GM19324 (cell line): ENCODE results near the gene FAM3C.
A peak's percentile ranks its signal among the peaks of the same experiment; 100 is the strongest.

Source experiments
- ATAC-seq: cut with Tn5 transposase; IDR thresholded peaks from one replicate; pipeline ENCODE4 v1.9.1; 2021; ENCODE audit warnings: mild to moderate bottlenecking, moderate library complexity; ENCODE audit not compliant: unreplicated experiment, low FRiP score

Gene FAM3C

DNA sequence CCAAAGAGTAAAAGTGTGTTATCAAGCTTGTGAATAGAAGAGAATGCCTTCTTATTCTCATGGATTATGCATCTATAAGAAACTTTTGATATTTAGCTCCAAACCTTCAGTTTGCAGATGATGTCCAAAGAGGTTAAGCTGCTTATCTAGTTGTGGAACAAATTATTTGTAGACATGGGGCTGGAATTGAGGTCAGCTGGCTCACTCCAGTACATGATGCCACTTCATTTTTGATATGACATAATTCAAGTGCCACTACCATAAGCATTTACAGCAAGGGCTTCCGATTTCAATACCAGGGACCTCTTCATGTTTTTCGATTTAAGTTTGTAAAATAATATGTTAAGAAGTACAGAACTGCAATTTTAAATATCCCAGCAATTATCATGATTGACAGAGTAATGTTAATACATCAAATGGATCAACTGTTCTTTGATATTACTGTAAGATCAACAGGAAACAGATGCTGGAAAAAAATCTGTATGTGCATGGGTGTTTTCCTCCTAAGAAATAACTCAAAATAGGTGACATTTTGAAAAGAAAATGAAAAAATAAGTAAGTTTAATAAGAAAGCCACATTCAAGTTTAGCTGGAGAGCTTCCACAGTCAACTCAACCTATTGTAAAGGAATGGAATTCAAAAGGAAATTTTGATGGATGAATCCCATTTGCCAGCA, 12.7 kb downstream of the FAM3C start:
- ATAC-seq = no peak

DNA sequence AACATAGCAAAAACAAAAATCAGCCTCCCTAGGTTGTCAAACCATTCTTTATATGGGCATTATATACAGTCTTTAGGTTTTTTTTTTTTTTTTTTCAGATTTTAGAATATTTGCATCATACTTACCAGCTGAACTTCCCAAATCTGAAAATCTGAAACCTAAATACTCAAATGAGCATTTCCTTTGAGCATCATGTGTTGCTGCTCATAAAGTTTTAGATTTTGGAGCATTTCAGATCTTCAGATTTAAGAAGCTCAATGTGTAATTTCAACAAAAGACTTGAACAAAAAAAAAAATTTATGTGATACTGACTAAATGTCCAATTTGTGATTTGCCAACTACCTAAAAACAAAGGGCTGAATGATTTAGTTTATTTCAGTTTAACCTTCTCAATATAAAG, 13.6 kb downstream of the FAM3C start:
- no peak for ATAC-seq

DNA sequence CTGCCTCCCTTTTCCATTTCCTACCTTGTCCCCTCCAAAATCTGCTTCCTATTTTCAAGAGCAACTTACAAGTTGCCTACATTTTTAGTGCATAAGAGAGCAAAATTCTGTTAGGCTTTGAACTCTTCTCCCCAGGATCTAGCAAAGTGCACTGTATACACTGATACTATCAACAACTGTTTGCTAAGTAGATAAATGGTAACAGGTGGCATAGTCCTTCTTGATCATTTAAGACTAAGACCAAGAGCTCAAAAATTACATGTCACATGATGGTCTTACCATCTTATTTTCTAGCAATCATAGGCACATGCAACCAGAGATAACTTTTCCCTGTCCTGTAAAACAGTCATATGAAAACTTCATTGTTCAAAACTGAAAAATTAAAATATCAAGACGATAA, 16.2 kb downstream of the FAM3C start:
- no peak for ATAC-seq

DNA sequence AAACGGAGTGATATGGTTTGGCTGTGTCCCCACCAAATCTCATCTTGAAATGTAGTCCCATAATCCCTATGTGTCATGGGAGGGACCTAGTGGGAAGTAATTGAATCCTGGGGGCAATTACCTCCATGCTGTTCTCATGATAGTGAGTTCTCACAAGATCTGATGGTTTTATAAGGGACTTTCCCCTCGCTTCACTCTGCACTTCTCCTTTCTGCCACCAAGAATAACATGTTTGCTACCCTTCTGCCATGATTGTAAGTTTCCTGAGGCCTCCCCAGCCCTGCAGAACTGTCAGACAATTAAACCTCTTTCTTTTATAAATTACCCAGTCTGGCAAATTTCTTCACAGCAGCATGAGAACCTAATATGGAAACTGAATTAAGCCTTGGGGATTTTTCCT, 19.1 kb downstream of the FAM3C start:
- no peak for ATAC-seq

DNA sequence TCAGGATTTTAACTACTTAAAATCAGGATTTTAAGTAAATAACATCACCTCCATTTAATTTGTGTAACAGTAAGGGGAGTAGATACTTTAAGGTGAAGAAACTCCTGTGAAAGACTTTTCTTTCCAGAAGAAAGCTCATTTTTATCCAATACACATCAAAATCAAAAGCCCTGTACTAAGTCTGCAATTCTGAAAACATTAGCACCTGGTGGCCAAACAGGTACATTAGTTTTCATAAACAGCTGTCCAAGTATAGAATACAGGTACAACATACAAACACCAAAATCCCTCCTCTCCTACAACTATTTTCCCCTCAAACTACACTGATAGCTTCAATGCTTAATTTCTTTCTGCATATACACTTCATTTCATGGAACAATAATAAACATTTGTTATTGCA, 22.9 kb downstream of the FAM3C start:
- ATAC-seq = no peak

DNA sequence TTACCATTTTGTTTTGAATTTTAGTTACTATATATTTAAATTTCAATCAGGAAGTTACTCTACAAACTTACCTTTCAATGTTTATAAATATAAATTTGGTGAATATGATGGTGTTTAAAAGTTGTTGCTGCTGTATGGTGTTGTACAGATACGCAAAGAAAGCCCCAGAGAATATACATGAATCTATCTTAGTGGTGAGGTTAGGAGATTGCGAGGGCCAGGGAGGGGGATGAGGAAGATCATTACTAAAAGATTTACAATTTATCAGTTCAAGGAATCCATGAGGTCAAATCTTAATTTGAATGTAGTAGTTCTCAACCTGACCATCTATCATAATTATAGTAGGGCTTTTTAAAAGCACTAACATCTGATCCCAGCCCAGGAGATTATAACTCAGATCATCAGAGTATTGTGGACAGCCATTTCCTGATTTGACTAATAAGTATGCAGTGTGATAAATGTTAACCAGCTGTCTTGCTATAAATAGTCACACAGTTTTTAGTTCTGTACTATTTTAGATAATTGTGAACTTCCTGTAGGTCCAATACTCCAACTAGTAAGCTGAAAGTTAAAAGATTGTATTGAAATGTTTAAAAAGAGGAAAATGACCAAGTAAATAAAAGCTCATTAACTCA, 23.6 kb downstream of the FAM3C start:
- peak; percentile 88 for ATAC-seq

DNA sequence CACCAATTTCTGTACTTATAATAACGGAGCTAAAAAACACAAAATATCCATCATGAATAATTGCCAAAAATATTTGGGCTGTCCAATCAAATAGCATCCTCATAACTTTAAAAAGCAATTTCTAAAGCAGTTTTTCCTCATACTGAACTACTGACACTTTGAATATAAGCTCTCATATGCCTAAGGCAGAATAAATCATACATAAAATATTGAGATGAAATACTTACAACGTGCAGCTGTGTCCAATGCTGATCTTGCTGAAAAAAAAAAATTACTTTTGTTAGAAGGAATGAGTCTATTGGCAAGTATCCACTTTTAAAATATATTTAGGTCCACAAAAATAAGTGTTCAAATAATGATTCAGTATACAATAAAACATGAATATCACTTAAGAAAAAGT, 24.2 kb downstream of the FAM3C start:
- no peak for ATAC-seq

DNA sequence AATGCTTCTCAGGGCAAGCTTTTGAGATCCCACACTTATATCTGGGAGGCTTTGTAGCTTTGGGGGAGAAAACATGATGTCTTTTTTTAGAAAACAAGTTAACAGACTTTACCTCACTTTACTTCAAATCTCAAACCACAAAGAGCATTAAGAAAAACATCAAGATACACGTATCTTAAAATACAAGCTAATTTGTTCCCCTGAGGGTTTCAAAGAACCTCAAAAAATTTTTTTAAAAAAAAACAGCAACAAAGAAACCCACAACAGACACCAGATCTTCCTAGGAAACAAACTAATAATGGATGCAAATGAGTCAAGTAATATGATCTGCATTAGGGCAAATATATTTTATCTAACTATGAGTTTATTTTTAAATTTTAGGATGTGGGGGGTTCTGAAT, 24.7 kb downstream of the FAM3C start:
- no peak for ATAC-seq

DNA sequence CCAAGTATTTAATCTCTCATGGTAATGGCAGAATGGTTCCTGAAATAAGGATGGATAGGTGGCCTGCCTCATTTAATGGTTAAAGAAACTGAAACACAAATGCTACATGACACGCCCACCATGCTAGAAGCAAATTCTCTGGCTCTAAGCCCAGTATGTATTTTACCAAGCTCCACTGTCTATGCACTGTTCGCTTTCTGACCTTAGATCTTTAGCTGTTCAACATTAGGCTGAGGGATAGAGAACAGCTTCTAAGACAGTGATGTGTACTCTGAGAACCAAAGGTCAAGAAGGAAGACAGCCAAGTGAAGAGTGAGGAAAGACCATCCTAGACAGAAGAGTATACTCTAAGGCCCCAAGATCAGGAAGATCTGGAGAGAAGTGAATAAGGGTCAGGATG, 26.6 kb downstream of the FAM3C start:
- peak; percentile 57 for ATAC-seq

DNA sequence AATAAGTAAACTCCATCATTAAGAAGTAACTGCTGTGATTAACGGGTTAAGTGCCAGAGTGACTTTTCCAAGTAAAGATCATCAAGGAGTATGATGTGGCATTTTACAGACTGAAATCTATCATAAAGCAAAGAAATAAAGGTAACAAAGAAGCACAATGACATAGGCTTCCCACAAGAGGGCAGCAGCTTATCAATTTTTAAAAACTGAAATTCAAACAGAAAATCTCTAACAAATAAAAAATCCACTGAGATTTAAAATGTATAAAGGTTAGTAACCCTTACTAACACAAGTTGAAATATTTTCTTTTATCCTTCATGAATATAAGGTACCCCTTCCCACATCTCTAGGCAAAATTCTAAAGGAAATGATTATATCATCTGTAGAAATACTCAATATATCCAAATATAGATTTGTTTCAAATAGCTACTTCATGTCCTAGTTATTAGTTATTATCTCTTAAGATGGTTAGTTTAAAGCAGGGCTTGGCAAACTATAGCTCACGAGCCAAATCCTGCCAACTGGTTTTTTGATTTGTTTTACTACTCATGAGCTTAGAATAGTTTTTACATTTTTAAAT, 29.2 kb downstream of the FAM3C start:
- no peak for ATAC-seq

DNA sequence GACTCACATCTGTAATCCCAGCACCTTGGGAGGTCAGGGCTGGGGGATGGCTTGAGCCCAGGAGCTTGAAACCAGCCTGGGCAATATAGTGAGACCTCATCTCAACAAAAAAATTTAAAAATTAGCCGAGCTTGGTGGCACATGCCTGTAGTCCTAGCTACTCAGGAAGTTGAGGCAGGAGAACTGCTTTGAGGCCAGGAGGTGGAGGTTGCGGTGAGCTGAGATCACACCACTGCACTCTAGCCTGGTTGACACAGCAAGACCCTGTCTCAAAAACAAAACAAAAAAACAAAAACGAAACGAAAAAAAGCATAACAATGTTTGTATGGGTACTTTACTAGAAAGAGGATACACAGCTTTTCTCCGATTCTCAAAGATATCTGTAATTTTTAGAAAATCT, 35.5 kb downstream of the FAM3C start:
- ATAC-seq = no peak

DNA sequence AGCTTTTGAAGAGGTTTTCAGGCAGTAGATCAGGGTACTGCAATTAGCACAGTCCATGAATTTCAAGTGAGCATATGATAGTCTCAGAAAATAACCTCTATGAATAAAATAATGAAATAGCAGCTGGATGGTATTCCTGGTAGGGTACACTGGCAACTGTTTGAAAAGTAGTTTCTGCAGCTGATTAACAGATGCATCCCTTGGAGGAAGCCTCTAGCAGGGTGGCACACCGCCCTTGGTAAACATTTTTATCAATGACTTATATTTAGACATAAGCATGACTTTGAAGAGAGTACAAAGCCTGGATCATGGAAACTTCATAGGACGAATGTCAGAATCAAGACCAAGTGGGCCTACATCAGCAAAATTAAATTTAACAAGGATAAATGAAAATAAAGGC, 40.5 kb downstream of the FAM3C start:
- no peak for ATAC-seq

DNA sequence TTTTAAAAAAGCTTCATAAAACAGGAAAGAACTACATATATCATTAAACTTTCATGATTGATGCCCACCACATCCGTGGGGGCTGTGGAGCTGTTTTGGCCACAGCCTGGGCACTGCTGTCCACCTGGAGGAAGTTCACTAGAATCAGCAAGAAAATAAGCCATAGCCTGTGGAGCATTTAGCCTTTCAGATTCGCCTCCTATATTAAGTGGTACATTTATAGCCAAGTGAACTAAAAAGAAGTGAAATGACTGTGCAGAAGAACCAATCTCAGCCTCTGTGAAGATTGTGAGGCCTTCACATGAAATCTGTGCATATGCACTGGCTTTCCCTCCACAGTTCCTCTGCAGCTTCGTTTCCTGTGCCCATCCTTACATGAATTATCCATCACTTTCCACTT, 43.8 kb downstream of the FAM3C start:
- no peak for ATAC-seq

DNA sequence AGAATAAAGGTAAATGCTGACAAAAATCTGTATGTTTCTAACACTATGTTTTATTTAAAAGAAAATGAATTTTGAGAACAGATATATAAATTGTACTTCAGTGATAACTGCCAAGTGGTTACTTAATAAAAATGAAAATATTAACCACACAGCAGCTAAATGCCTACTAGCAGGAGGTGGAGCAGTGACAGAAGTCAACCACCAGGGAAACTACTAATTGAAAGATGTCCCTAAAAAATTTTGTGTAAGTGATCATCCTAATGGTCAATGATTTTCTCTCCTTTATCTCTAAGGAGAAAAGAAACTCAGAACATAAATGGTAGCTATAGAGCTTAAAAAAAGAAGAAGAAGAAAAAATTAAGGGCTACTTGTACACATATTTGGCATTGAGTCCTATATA, 44.4 kb downstream of the FAM3C start:
- no peak for ATAC-seq

DNA sequence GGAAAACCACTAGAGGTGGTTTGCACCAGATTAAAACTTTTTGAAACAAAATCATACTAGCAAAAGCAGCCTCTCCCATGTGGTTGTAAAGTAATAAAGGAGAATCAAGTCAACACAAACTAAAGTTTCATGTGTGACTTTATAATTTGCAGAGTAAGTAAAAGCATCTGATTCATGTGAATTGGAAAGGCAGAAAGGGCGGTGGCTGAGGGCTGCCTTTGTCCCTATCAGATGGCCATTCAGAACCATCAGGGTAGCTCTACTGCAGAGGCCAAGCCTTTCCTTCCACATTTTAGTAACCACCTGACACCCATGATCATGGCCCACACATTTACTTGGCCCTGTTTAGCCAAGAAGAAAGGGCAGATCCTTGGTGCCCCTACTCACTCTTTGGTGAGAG, 51.6 kb downstream of the FAM3C start:
- ATAC-seq = no peak

DNA sequence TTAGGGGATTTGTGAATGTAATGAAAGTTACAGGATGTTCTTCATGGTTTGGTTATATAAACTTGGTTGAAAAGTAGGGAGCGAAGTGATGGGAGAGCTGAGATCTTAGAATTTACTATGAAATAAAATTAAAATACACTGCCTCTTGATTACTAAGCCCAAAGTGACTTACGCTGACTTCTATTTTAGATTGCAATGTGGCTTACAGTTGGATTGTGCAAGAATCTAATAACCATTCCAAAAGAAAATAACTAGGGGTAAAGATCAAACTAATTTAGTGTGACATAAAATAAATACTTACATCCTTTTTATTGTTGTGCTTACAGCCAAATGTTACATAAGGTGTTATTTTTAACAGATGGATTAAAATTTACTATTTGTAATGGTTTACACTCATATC, 52.0 kb downstream of the FAM3C start:
- no peak for ATAC-seq

DNA sequence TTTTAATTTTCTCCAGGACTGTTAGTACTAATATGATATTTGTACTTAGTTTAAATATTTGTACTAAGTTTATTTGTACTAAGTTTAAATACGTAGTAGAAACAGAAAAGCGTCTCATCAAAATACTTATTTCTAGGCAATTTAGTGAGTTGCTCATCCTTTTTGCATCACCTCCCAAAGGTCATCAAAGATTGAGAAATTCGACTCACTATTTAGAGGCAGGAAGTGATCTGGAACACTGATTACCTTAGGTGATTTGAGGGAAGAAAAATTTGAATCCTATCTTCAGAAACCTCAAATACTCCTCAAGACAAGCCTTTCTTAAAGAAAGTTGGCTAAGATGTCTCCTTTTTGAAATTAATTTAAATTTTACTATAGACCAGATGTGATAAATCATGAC, 52.8 kb downstream of the FAM3C start:
- no peak for ATAC-seq

DNA sequence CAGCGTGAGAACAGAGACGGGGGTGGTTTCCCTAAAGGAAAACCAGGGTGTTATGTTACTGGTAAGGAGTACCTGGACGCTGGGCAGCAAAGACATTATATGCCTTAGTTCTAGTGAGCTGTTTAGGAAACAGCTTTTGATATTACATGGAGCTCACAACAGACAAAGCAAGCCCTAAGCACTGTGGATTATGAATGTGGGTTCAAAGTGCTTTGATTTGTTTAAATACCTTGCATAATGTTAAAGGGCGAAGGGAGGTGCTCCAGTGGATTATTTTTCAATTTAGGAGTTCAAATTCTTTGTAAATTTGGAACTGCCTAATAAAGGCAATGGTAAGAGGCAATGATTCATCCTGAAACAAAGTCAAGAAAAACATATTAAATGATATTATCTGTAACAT, 53.5 kb downstream of the FAM3C start:
- ATAC-seq = no peak

DNA sequence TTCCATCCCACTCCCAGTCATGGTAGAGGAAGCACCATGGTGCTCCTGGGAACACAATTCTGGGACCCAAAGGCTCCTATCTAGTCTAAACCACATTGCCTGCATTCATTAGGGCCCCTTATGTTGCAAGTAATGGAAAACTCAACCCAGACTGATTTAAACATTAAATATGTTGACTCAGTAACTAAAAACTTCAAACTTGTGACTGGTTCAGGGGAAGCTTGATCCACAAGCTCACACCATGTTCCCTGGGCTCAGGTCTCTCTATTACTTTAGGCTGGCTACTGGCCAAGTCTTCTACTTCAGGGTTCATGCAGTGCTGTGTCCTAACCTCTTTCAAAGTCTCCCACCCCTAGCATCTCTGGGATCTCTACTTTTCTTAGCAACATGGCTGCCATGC, 54.2 kb downstream of the FAM3C start:
- ATAC-seq = no peak

DNA sequence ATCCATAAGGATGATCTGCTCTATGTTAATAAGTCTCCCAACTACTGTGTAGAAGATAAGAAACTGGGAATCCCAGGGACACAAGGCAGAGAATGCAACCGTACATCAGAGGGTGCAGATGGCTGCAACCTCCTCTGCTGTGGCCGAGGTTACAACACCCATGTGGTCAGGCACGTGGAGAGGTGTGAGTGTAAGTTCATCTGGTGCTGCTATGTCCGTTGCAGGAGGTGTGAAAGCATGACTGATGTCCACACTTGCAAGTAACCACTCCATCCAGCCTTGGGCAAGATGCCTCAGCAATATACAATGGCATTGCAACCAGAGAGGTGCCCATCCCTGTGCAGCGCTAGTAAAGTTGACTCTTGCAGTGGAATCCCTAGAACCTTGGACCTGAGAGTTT, 57.0 kb downstream of the FAM3C start:
- no peak for ATAC-seq

DNA sequence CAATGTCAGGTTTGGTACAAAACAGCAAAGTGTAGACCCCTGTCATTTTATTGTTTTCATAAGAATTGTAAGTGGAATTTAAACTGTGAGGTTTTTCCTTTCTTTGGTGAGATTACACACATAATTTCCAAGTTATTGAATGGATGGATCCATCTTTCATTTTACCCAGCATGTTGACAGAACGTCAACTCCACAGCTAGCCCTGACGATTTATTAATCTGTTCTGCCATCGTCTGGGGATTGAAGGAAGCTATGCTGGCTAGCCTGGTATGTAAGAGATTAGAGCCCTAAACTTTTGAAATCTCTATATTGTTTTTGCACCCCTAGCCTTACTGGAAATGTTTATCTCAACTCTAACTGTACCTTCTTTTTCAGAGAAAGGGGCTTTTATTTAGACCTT, 58.7 kb downstream of the FAM3C start:
- ATAC-seq = no peak

DNA sequence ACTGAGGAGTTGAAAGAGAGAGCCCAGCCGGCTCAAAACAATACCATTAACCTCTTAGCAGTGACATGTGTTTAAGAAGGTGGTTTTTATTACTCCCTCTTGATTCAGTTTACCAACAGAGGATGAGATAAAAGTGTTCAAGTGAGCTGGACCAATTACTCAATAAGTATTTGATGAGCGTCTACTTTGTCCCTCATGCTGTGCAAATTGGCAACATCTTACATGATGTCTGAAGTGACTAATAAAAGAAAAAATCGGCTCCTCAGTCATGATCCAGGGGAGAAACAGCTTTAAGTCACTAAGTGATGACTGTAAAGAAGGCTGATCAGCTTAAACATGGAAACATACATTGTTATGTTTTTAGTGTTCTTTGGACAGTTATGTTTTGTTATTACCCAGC, 59.5 kb downstream of the FAM3C start:
- ATAC-seq = no peak
